ENCODE results near the gene MINK1.
A peak's percentile ranks its signal among the peaks of the same experiment; 100 is the strongest.

Gene MINK1

DNA sequence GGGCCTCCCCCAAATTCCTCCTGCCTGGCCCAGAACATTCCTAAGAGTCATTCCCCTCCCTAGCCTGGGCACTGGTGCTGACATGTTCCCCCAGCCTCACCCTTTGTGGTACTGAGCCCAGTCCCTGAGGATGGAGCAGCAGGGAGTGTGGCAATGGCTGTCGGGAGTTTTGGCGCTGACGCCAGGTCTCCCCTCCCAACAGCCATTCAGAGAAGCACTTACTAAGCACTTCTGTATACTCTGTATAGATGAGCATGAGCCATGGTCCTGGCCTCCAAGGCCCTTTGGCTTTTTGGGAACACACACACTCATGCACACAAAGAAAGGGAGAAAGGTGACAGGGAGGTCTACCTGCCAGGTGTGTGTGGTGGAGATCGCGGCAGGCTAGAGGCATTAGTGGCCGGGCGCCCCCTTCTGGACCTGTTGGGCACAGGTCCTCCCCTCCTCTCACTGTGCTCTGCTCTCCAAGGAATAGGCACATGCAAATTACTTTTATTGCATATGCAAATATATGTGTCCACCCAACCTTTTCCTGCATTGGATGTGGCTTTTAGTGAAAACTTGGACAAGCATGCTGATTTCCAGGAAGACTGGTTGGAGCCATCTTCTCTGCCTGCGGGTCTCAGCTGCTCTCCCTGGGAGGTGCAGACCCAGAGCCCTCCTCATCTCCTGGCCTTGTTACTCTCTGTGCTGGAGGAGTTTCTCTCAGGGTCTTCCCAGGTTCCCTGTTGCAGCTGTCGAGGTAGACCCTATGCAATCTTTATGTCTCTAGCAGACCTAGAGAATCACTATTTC is 48.8 kb downstream of the MINK1 start:
- DNase-seq: peak in 1 of 2 experiments; percentile 14

DNA sequence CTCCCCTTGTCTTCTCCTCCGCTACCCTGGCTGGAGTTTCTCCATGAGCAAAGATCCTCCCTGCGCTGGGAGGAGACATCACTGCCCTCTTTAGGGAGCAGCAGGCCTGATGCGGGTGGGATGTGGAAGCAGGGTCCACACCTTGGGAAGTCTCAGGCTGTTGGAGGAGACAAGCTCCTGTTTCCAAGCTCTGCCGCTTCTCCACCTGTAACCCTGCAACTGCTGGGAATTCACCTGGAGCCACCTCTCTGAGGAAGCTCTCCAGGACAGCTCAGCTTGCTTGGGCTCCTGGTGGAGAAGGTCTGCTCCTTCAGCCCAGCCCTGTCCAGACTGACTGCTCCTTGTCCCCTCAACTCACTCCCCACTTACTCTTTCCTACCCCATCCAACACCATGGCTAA is 51.3 kb downstream of the MINK1 start:
- no peak for DNase-seq

DNA sequence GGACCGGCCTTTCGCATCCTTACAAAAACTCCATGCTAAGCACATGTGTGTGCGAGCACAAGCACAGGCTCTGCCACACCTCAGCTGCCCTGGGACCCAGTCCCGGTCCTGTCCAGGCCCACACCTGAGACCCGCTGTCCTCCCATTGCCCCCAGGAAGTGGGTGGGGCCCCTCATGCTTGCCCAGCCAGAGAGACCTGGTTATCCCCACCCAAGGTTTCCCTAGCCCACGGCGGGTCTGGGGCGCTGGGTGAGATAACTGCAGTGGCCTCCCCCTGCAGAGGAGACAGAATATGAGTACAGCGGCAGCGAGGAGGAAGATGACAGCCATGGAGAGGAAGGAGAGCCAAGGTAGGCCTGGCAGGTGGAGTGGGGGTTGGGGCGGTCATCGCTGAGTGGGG is 53.7 kb downstream of the MINK1 start:
- DNase-seq: no peak

DNA sequence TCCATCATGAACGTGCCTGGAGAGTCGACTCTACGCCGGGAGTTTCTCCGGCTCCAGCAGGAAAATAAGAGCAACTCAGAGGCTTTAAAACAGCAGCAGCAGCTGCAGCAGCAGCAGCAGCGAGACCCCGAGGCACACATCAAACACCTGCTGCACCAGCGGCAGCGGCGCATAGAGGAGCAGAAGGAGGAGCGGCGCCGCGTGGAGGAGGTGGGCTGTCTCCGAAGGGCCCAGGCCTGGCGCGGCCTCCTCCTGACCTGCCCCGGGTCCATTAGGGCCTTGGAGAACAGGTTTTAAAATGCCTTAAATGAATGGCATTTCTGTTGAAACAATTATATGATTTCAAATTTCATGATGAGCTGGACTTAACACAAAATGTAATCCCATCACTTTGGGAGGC is 54.4 kb downstream of the MINK1 start:
- no peak for DNase-seq

DNA sequence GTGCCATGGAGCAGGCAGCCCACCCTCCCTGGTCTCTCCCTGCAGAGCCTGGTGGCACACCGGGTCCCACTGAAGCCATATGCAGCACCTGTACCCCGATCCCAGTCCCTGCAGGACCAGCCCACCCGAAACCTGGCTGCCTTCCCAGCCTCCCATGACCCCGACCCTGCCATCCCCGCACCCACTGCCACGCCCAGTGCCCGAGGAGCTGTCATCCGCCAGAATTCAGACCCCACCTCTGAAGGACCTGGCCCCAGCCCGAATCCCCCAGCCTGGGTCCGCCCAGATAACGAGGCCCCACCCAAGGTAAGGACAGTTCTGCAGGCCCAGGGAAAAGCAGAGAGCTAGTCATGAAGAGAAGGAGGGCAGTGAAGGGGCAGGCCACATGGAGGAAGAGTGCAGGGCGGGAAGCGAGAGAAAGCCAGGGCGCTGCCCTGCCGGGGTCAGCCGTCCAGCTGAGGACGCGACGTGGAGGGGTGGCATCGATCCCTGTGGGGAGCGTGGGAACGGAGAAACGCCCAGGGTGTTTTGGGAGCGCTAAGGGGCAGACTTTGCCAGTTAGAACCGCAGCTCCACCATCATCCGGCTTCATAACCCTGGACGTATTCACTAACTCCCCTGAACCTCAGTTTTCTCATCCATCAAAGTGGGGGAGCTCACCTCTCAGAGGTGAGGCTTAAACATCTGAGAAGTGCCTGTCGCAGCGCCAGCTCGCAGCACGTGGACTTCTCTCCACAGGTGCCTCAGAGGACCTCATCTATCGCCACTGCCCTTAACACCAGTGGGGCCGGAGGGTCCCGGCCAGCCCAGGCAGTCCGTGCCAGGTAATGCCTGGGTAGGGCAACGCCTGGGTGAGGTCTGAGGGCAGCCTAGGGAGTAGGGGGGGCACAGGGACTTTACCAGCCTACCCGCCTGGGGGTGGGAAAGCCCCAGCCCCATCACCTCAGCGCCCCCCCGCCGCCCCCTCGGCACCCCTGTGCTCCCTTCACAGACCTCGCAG is 58.6 kb downstream of the MINK1 start:
- no peak for DNase-seq

DNA sequence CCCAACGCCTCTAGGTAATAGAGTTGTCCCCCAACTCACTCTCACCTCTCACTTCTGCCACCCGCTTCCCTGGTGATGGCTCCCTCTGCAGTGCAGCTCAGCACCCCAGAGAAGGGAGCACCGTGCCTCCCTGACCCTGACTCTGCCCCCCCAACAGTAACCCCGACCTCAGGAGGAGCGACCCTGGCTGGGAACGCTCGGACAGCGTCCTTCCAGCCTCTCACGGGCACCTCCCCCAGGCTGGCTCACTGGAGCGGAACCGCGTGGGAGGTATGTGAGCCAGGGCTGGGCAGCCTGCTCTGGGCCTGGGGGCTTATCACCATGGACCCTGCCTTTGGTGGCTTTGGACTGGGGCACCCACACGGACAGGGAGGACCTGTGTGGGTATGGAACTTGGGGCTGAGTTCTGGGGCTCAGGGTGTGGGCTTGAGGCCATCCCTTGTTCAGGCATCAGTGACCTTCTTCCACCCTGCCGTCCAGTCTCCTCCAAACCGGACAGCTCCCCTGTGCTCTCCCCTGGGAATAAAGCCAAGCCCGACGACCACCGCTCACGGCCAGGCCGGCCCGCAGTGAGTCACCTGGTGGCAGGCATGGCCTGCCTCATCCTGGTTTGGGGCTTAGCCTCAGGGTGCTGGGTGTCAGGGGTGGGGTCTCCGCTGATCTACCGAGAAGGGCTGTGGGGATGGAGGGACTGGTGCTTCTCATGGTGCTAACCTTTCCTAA is 59.5 kb downstream of the MINK1 start:
- DNase-seq: no peak

DNA sequence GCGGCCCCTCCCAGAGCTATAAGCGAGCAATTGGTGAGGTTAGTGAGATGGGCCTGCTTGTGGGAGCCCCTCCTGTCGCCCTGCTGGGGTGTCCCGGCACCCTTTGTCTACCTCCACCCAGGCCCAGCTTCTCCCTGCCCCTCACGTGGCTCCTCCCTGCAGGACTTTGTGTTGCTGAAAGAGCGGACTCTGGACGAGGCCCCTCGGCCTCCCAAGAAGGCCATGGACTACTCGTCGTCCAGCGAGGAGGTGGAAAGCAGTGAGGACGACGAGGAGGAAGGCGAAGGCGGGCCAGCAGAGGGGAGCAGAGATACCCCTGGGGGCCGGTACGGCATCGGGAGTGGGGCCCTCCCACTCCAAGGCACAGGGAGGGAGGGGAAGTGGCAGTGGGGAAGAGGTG is 60.1 kb downstream of the MINK1 start:
- no peak for DNase-seq

DNA sequence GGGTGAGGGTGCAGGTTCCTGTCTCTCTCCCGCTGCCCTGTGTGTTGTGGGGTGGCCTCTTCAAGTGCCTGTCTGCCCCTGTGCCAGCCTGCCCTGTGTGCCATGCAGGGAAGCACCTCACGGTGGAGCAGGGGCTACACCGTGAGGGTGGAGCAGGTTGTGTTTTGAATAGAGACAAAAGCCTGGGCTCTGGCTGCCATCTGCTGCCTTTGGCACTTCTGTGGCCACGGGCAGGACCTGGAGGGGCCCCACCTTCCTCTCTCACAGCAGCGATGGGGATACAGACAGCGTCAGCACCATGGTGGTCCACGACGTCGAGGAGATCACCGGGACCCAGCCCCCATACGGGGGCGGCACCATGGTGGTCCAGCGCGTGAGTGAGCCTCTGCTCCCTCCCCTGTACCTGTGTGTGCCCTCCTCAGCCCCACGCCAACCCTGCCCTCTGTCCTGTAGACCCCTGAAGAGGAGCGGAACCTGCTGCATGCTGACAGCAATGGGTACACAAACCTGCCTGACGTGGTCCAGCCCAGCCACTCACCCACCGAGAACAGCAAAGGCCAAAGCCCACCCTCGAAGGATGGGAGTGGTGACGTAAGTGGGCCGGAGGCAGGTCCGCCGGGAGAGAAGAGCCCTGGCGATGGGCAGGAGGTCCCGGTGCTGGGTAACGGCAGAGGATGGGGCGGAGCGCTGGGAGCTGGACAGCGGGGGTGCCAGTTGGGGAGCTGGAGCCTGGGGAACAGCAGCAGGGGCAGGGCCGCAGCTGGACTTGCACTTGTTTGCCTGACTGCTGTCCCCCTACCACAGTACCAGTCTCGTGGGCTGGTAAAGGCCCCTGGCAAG is 60.8 kb downstream of the MINK1 start:
- DNase-seq: no peak

DNA sequence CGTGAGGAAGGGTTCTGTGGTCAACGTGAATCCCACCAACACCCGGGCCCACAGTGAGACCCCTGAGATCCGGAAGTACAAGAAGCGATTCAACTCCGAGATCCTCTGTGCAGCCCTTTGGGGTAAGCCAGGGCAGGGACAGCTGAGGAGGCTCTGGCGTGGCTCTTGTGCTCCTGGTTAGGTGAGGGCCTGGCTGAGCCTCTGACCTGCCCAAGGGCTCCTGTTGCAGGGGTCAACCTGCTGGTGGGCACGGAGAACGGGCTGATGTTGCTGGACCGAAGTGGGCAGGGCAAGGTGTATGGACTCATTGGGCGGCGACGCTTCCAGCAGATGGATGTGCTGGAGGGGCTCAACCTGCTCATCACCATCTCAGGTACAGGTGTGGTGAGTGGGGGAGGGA is 62.0 kb downstream of the MINK1 start:
- no peak for DNase-seq

DNA sequence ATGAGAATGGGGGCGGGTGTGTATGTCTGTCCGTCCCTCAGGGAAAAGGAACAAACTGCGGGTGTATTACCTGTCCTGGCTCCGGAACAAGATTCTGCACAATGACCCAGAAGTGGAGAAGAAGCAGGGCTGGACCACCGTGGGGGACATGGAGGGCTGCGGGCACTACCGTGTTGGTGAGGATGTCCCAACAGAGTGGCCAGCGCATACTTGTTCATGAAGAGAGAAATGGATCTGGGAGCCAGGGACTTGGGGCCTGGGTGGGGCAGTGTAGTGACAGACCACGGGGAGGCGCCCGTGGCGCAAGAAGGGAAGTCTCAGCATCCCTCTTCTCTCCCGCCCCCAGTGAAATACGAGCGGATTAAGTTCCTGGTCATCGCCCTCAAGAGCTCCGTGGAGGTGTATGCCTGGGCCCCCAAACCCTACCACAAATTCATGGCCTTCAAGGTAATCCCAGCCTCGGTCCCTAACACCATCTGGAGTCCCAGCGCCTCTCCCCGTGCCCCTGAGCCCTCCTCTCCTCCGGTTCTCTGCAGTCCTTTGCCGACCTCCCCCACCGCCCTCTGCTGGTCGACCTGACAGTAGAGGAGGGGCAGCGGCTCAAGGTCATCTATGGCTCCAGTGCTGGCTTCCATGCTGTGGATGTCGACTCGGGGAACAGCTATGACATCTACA is 62.7 kb downstream of the MINK1 start:
- no peak for DNase-seq

DNA sequence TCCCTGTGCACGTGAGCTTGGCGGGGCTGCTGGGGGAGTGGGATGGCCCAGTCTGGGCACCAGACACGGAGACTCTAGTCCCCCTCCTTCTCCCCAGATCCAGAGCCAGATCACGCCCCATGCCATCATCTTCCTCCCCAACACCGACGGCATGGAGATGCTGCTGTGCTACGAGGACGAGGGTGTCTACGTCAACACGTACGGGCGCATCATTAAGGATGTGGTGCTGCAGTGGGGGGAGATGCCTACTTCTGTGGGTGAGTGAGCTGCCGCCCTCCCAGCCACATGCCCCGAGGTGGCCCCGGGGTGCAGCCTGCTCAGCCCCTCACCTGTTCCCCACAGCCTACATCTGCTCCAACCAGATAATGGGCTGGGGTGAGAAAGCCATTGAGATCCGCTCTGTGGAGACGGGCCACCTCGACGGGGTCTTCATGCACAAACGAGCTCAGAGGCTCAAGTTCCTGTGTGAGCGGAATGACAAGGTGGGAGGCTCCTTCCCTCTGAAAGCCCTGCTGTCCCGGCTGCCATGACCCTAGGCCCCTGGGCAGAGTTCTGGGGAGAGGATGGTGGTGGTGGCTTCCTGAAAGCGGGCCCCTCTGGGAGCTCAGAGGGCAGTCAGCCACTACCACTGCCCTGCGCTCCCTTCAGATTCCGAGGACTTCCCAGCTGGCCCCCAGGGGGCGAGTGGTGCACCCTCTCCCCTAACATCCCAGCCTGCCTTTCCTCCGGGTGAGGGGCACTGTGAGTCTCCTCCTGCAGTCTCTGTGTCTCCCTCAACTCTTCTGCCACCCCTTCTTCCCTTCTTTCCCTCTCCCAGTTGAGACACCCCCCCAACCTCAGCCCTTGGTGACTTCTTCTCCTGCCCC is 63.4 kb downstream of the MINK1 start:
- DNase-seq: no peak

DNA sequence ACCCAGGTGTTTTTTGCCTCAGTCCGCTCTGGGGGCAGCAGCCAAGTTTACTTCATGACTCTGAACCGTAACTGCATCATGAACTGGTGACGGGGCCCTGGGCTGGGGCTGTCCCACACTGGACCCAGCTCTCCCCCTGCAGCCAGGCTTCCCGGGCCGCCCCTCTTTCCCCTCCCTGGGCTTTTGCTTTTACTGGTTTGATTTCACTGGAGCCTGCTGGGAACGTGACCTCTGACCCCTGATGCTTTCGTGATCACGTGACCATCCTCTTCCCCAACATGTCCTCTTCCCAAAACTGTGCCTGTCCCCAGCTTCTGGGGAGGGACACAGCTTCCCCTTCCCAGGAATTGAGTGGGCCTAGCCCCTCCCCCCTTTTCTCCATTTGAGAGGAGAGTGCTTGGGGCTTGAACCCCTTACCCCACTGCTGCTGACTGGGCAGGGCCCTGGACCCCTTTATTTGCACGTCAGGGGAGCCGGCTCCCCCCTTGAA is 64.1 kb downstream of the MINK1 start:
- no peak for DNase-seq

DNA sequence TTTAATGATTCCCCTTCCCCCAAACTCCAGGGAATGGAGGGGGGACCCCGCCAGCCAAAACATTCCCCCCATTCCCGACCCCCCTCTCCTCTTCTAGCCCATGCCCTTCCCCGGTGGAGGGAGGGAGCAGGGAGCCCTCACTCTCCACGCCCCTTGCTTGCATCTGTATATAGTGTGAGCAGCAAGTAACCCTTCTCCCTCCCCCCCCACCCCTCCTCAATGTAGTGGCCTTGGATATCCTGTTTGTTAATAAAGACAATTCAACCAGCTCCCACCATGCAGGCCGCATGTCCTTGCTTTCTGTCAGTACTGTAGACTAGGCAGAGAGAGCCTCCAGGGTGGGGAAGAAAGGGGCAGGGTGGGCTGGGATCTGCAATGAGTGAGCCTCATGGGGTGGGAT is 64.6 kb downstream of the MINK1 start:
- no peak for DNase-seq

DNA sequence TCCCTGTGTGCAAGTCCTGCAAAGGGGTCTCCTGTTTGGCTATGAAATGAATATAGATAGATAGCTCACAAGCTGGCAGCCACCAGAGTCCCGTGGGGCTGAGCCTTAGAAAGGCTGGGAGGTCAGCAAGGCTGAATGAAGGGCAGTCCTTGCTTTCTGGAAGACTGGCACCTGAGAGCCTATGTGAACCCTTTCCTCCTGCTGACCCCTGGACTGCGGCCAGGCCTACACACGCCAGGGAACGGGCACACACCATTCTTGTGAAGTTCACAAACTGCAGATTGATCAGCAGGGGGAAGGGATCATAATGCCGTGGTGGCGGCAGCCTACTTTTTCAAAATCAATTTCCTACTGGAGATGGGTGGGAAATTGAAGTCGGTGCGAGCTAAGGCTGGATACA is 65.2 kb downstream of the MINK1 start:
- no peak for DNase-seq

DNA sequence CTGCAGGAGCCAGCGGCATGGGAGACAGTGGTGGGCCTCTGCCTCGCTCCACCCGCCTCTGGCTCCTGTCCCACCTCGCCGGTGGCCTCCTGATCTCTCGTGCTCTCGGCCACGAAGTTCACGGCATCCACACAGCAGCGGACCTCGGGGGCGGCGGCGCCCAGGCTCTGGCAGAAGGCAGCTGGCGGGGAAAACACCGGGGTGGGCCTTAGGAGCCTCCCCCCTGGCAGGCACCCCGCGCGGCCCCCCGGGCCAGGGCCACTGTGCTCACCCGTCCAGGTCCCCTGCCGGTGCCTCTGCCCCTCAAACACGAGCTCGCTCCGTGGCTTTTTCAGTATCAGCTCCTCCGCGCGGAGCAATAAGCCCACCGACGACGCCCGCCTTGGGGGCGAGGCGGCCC is 65.8 kb downstream of the MINK1 start:
- no peak for DNase-seq

DNA sequence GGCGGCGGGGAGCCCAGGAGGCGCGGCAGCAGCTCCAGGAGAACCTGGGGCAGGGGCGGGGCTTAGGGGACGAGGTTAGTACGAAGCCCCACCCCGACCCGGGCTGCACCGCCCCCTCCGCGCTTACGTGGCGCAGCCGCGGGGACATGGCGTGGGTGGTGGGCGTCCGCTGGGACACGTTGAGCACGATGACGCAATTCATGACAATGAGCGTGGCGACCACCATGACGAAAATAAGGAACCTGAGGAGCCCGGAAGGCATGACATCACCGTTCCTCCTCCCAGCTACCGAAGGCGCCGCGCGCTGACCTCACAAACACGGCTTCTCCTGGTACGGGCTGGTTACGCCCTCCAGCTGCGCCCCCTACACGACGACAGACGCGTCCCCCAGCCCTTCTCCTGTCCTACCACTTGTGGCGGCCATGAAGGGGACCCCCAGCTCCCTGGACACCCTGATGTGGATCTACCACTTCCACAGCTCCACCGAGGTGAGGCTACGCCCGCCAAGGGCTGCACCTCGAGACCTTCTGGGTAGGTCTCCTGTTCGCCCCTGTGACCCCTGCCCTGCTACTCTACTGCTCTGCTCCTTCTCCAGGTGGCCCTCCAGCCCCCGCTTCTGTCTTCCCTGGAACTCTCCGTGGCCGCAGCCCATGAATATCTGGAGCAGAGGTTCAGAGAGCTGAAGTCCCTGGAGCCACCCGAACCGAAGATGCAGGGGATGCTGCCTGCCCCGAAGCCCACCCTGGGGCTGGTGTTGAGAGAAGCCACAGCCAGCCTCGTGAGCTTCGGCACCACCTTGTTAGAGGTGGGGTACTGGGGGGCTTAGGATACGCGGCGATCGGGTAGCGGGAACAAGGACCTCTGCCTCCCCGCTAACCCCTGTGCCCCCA is 66.4 kb downstream of the MINK1 start, which contains the start of gene C17orf107:
Gene C17orf107, plus strand, starts transcription at position 196 of the 890 bp plus-strand sequence. Its CDS starts 227 bp downstream, at position 423.
- DNase-seq: no peak

DNA sequence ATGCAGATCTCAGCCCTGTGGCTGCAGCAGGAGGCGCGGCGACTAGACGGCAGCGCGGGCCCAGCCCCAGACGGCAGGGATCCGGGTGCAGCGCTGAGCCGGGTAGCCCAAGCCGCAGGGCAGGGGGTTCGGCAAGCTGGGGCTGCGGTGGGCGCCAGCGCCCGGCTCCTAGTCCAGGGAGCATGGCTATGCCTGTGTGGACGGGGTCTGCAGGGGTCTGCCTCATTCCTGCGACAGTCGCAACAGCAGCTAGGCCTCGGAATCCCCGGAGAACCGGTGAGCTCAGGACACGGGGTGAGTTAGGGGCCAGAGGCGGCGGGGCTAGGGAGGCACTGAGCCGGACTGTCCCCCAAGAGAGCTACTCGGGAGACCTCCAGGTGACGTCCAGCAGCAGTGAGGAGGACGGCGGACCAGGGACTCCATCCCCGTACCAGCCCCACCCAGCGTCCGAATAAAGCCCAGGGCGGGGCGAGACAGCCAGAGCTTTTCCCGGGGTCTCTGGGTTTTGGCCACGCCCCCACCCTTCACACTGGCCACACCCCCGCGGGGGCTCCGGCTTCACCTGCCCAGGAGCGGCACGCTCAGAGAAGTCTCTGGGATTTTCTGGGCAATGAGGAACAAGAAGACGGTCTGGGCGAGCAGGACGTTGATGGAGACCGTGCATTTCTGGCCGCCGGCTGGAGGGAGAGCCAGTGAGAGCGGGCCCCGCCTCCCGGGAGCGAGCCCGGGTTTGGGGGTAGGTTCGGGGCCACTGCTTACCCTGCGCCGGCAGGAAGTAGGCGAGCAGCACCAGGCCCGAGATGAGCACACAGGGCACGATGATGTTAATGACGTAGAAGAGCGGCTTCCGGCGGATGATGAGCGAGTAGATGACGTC is 67.3 kb downstream of the MINK1 start:
- no peak for DNase-seq

DNA sequence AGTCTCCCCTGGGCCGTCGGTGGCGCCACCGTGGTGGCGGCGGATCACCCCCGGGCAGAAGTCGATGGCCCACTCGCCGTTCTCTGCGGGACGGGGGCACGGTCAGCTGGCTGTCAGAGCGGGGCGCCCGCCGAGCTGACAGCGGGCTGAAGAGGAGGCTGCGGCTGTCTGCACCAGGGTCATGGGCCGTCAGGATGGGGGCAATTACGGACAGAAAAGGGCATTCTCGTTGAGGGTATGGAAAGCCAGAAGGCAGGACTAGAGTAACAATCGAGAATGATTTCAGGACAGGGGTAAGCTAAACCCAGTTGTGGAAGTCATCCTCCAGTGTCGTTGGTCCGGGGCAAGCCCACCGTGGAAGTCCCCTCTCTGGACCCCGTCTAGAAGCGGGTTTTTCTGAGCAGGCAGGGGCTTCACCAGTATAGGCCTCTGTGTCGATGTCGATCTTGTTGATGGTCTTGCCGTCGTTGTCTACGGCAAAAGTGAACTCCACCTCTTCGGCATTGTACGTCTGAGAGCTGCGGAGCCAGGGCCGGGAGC is 68.0 kb downstream of the MINK1 start:
- no peak for DNase-seq

Data from Kasumi-1 (cell line).